ENCODE results near the gene JPH2.

DNA sequence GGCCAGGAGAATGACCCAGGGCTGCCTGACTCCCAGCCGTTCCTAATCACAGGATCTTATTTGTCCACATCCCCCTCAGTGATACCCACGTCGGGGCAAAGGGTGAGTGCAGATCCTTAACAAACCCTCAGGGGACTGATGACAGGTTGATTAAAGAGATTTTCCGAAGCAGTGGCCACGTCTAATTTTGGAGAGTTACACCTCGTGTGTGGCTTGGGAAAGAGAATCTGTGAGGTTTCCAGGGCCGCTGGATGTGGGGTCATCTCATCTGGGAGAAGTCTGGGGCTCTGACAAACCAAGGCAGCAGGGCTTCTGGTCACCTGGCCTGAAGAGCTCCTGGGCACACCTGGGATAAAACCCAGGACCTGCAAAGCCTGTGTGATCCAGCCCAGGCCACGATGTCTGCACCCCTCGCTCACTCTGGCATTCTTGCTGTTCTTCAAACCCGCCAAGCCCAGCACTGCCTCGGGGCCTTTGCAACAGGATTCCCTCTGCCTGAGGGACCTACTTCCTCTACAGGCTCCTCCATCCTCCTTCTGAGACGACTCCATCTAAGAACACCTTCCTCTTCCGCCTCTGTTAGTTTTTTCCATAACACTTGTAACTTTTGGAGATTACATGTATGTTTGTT, 4.7 kb downstream of the JPH2 start:
- TF ChIP-seq, protein P1, sequence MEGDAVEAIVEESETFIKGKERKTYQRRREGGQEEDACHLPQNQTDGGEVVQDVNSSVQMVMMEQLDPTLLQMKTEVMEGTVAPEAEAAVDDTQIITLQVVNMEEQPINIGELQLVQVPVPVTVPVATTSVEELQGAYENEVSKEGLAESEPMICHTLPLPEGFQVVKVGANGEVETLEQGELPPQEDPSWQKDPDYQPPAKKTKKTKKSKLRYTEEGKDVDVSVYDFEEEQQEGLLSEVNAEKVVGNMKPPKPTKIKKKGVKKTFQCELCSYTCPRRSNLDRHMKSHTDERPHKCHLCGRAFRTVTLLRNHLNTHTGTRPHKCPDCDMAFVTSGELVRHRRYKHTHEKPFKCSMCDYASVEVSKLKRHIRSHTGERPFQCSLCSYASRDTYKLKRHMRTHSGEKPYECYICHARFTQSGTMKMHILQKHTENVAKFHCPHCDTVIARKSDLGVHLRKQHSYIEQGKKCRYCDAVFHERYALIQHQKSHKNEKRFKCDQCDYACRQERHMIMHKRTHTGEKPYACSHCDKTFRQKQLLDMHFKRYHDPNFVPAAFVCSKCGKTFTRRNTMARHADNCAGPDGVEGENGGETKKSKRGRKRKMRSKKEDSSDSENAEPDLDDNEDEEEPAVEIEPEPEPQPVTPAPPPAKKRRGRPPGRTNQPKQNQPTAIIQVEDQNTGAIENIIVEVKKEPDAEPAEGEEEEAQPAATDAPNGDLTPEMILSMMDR (IDR thresholded peaks at IDR 0.05; ENCODE audit: low read length), result no peak
- TF ChIP-seq EZH2 (optimal IDR thresholded peaks at IDR 0.05; ENCODE audit: low read depth, low read length), result no peak
